Endothelial cell of umbilical vein (primary cell): Measurements from ENCODE around the gene TENM4.

Experiments used
- CTCF ChIP-seq, 2 donors: IDR thresholded peaks; 1 replicate in 1 of 2; 2 replicates in 1 of 2; pipeline ENCODE4 v1.5.1; 2011; ENCODE audit warnings: low read length in 2 of 2, mild to moderate bottlenecking in 2 of 2, moderate library complexity in 2 of 2, control low read depth in 1 of 2, inconsistent platforms in 1 of 2, low read depth in 1 of 2; ENCODE audit not compliant: insufficient read depth in 1 of 2; ENCODE audit errors: extremely low read depth in 1 of 2
- EZH2 ChIP-seq: IDR thresholded peaks from 2 replicates; pipeline ENCODE4 v1.6.1; 2012; ENCODE audit warnings: borderline replicate concordance, low read depth, mild to moderate bottlenecking, moderate library complexity, low read length, inconsistent platforms; ENCODE audit not compliant: severe bottlenecking
- JUN ChIP-seq: IDR thresholded peaks from 2 replicates; pipeline ENCODE4 v1.6.1; 2011; ENCODE audit warnings: borderline replicate concordance, low read depth; ENCODE audit not compliant: insufficient read length, insufficient read depth
- MAX ChIP-seq: IDR thresholded peaks from 2 replicates; pipeline ENCODE4 v1.6.1; 2011; ENCODE audit not compliant: insufficient read depth, insufficient read length
- MYC ChIP-seq: IDR thresholded peaks from one replicate; pipeline ENCODE4 v1.6.1; 2011; ENCODE audit warnings: mild to moderate bottlenecking, low read depth, low read length
- POLR2A ChIP-seq: IDR thresholded peaks from 2 replicates; pipeline ENCODE4 v1.6.1; 2012; ENCODE audit warnings: low read depth, mild to moderate bottlenecking, control low read depth, low read length

GRCh38 chr11:78732246-78732645 lies 708.6 kb downstream of the TENM4 start:
- TF ChIP-seq EZH2 (no peak), CTCF (IDR thresholded peaks at IDR 0.05; ENCODE audit: extremely low read depth in 1 of 2, insufficient read depth in 1 of 2, low read depth in 1 of 2, low read length in 2 of 2) (no peak), POLR2A (no peak), MAX (no peak), JUN (no peak), MYC (no peak)
